Muscle of leg (tissue), 11 donors: ENCODE results near the gene C2orf81. TPM values are rescaled to one million over a fixed set of nuclear protein-coding genes. Genes with fewer than 3 reads are reported as not detected.

ENCODE experiments used
- DNase-seq: peaks from one replicate; pipeline ENCODE4 v3.0.0; 2013
- H3K27ac ChIP-seq: one replicate; pipeline ENCODE4 v1.5.1; 2013; ENCODE audit warnings: mild to moderate bottlenecking, low read length, control low read depth
- H3K27me3 ChIP-seq: one replicate; pipeline ENCODE4 v1.6.1; 2013; ENCODE audit warnings: low read length; ENCODE audit not compliant: control insufficient read depth, insufficient read depth
- H3K36me3 ChIP-seq: one replicate; pipeline ENCODE4 v1.6.1; 2013; ENCODE audit warnings: low read length; ENCODE audit not compliant: control insufficient read depth, insufficient read depth
- H3K4me1 ChIP-seq: one replicate; pipeline ENCODE4 v1.6.1; 2013; ENCODE audit warnings: low read length; ENCODE audit not compliant: control insufficient read depth, insufficient read depth
- H3K4me3 ChIP-seq: one replicate; pipeline ENCODE4 v1.5.1; 2013; ENCODE audit warnings: low read length, control low read depth
- H3K9me3 ChIP-seq: replicated peaks from 2 replicates; pipeline ENCODE4 v1.6.1; 2013; ENCODE audit warnings: low read depth, low read length; ENCODE audit not compliant: control insufficient read depth
- WGBS: methylation state at CpG from one replicate; pipeline ENCODE4 v1.1.5; 2013; ENCODE audit warnings: missing lambda C conversion rate; ENCODE audit not compliant: insufficient coverage; 5-methylcytosine and 5-hydroxymethylcytosine counted together
- polyA plus RNA-seq, 8 donors: library from polyadenylated mRNA; unstranded; fragments of 120-200 nt; gene quantifications; one replicate each; pipeline versions ENCODE4 v1.2.1 to v1.2.3, GENCODE V29; 2013; ENCODE audit warnings: inconsistent platforms in 1 of 8, low replicate concordance in 1 of 8; ENCODE audit not compliant: insufficient read length in 8 of 8, insufficient read depth in 1 of 8
- total RNA-seq: library from RNA; stranded (reverse); fragments of 120-200 nt; gene quantifications from one replicate; pipeline ENCODE4 v1.2.4, GENCODE V29; 2013

The C2orf81 gene
- total and polyA plus RNA-seq, 9 donors = 1.4 to 3.6 (median 2.6) TPM

DNA sequence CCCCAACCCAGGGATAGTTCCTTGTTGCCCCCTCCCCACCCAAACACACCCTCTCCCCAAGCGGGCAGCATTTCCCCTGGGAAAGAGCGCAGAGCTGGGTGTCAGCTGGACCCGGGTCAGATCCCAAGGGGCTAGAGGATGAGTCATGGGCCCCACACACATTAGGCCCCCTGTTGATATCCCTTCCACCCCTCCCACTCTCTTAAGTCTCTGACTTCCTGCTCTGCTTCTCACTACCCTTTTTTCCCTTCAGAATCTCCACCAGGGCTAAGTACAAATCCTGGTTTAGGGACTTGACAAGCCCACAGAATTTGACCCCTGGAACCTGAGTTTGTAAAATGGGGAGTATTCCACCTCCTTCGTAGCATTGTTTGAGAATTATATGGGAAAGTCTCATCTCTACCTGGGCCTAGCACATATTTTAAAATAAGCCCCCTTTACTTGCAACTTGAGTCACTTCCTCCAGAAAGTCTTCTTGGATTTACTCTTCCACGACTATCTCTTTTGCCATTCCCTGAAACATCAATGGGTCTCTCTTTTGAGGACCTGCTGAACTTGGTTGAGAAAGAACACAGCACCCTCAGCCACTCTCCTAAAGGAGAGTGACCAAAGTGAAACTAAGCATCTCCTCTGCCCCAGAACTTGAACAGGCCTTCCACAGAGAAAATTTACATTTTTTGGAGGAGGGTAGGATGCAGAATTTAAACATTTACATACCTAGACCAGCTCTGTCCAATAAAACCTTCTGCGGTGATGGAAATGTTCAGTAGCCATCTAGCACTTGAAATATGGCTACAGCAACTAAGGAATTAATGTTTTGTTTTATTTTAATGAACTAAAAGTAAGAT, 15.7 kb upstream of the C2orf81 start:
- no peak for DNase-seq
- WGBS = 44% methylated on average over 4 of the region's 6 CpGs
- H3K27ac ChIP-seq = peak overlapping the region; percentile 29
- no peak overlapping the region for H3K4me3 ChIP-seq
- H3K27me3 ChIP-seq = peaks cover 2% of the 10 kb centered on the region
- H3K4me1 ChIP-seq = peaks cover 60% of the 10 kb centered on the region
- H3K9me3 ChIP-seq = no peaks in the 10 kb centered on the region
- H3K36me3 ChIP-seq = peaks cover 27% of the 10 kb centered on the region

DNA sequence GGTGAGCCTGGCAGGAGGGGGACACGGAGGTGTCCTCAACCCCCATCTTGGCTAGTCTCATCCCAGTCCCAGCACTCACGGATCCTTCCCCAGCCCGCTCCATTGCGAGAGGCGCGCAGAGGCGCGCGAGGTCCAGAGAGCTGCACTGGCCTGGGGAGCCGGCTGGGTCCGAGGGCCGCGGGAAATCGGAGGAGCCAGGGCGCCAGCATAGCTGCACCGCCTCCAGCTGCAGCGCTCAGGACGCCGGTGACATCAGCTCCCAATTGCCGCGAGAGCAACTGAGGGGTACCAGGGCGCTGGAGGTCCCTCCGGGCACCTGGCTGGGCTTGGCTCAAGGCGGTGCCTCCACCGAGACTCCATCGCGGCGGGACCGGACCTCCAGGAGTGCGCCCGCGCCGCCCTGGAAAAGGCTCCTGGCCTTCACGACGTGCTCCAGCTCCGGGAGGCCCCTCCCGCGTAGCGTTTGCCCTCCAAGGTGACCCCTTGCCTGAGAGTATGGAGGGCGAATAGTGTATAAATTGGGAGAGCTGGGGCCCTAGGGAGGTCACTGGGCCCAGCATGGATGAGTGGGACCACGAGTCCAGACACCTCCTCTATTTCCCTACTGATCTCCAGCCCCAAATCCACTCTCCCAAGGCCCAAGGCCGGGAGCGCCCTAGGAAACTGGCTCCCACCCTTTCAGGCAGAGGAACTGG, 14.8 kb upstream of the C2orf81 start:
- WGBS = 52% methylated on average over 31 of the region's 43 CpGs
- H3K4me3 ChIP-seq = peak overlapping the region; percentile 4
- no peak for DNase-seq
- H3K9me3 ChIP-seq = no peaks in the 10 kb centered on the region
- peaks cover 35% of the 10 kb centered on the region for H3K36me3 ChIP-seq
- H3K27ac ChIP-seq = peak overlapping the region; percentile 29
- H3K27me3 ChIP-seq = no peaks in the 10 kb centered on the region
- H3K4me1 ChIP-seq = peaks cover 52% of the 10 kb centered on the region

- 88% methylated on average over 6 of the region's 11 CpGs for WGBS
Observed at GRCh38 chr2:74430502-74430901, 9.1 kb upstream of the C2orf81 start.

GRCh38 chr2:74429487-74430451, 8.3 kb upstream of the C2orf81 start:
- H3K9me3 ChIP-seq = no peaks in the 10 kb centered on the region
- DNase-seq = no peak
- no peaks in the 10 kb centered on the region for H3K4me1 ChIP-seq
- WGBS = 75% methylated on average over 6 of the region's 18 CpGs
- H3K36me3 ChIP-seq = peaks cover 77% of the 10 kb centered on the region
- H3K27ac ChIP-seq = no peak overlapping the region
- no peaks in the 10 kb centered on the region for H3K27me3 ChIP-seq
- no peak overlapping the region for H3K4me3 ChIP-seq

More at GRCh38 chr2:74430502-74430901, 9.1 kb upstream of the C2orf81 start:
- H3K9me3 ChIP-seq = no peaks in the 10 kb centered on the region
- H3K27ac ChIP-seq = no peak overlapping the region
- no peaks in the 10 kb centered on the region for H3K27me3 ChIP-seq
- H3K4me3 ChIP-seq = no peak overlapping the region
- peaks cover 78% of the 10 kb centered on the region for H3K36me3 ChIP-seq
- no peak for DNase-seq
- H3K4me1 ChIP-seq = no peaks in the 10 kb centered on the region

DNA sequence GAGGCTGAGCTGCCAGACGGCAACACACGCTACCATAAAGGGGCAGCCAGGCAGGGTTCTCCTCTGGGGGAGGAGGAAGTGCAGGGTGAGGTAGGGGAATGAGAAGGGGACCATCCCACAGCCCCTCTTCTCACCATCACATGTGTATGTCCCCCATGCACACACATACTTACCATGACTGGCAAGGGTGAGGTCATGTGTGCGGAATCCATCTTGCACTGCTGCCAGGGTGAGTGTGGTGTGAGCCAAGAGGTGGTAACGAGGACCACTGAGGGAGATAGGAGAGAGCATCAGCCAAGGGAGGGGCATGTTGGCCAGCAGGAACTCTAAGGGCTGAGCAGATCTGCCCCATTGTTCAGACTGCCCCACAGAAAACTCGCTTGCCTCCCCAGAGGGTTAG, 7.3 kb upstream of the C2orf81 start:
- WGBS = 68% methylated on average over 2 of the region's 5 CpGs
- no peak for DNase-seq
- no peaks in the 10 kb centered on the region for H3K27me3 ChIP-seq
- no peaks in the 10 kb centered on the region for H3K4me1 ChIP-seq
- no peak overlapping the region for H3K4me3 ChIP-seq
- no peaks in the 10 kb centered on the region for H3K9me3 ChIP-seq
- no peak overlapping the region for H3K27ac ChIP-seq
- H3K36me3 ChIP-seq = peaks cover 76% of the 10 kb centered on the region

- Histone ChIP-seq H3K9me3 (no peaks in the 10 kb centered on the region), H3K27me3 (no peaks in the 10 kb centered on the region), H3K36me3 (peaks cover 75% of the 10 kb centered on the region), H3K4me1 (no peaks in the 10 kb centered on the region), H3K4me3 (no peak overlapping the region), H3K27ac (no peak overlapping the region)
- no peak for DNase-seq
- WGBS = 89% methylated on average over 3 of the region's 3 CpGs
Observed at GRCh38 chr2:74427551-74427950, 6.1 kb upstream of the C2orf81 start.

- 80% methylated on average over 11 of the region's 14 CpGs for WGBS
- Histone ChIP-seq H3K27me3 (no peaks in the 10 kb centered on the region), H3K27ac (no peak overlapping the region), H3K9me3 (no peaks in the 10 kb centered on the region), H3K4me1 (peaks cover 8% of the 10 kb centered on the region), H3K36me3 (peaks cover 63% of the 10 kb centered on the region), H3K4me3 (no peak overlapping the region)
- no peak for DNase-seq
Observed at GRCh38 chr2:74426181-74426758, 4.9 kb upstream of the C2orf81 start.

DNA sequence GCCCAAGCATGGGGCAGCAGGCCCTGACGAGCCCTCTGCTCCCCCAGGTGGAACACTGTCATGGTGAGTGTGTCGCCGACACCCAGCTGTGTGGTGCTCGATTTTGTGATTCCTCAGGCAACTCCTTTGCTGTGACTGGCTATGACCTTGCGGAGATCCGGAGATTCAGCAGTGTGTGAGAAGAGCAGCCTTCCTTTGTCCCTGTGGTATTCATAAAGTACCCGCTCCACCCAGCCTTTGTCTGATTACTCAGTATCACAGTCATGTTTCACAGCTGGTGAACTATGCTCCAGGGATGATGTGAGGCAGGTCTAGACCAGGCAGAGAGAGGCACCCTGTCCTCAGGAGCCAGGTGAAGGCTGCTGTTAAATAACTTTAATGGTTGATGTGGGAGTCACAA, 4.1 kb upstream of the C2orf81 start:
- DNase-seq = no peak
- Histone ChIP-seq H3K4me1 (peaks cover 8% of the 10 kb centered on the region), H3K27ac (no peak overlapping the region), H3K9me3 (no peaks in the 10 kb centered on the region), H3K36me3 (peaks cover 55% of the 10 kb centered on the region), H3K4me3 (no peak overlapping the region), H3K27me3 (no peaks in the 10 kb centered on the region)
- WGBS = 88% methylated on average over 3 of the region's 7 CpGs

- no peak overlapping the region for H3K27ac ChIP-seq
- no peak for DNase-seq
- WGBS = 57% methylated on average over 2 of the region's 5 CpGs
- H3K9me3 ChIP-seq = no peaks in the 10 kb centered on the region
- no peaks in the 10 kb centered on the region for H3K27me3 ChIP-seq
- H3K4me3 ChIP-seq = no peak overlapping the region
- peaks cover 50% of the 10 kb centered on the region for H3K36me3 ChIP-seq
- peaks cover 8% of the 10 kb centered on the region for H3K4me1 ChIP-seq
Observed at GRCh38 chr2:74424995-74425406, 3.6 kb upstream of the C2orf81 start.
